Chondrocyte (in vitro differentiated cells): Measurements from ENCODE around the gene GYPE. TPM values are rescaled to one million over a fixed set of nuclear protein-coding genes. Genes with fewer than 3 reads are reported as not detected.
"Not testable (repeated sequence)": the region's sequence is repeated elsewhere in the genome, so short reads cannot be mapped to it uniquely, and the experiment has no call there.

ENCODE experiments used
- DNase-seq: peaks from one replicate; pipeline ENCODE4 v3.0.0; 2021; ENCODE audit warnings: mixed read lengths, low spot score
- H3K27ac Mint-ChIP-seq: one replicate; pipeline ENCODE4 v1.8.0; 2021; ENCODE audit warnings: mild to moderate bottlenecking, moderate library complexity, mixed read lengths; ENCODE audit not compliant: unreplicated experiment
- H3K27me3 Mint-ChIP-seq: 2 replicates; pipeline ENCODE4 v1.8.0; 2021; ENCODE audit warnings: low read depth, mixed read lengths
- H3K36me3 Mint-ChIP-seq: 2 replicates; pipeline ENCODE4 v1.8.0; 2021; ENCODE audit warnings: low read depth, mixed read lengths
- H3K4me1 Mint-ChIP-seq: 2 replicates; pipeline ENCODE4 v1.8.0; 2021; ENCODE audit warnings: low read depth, mild to moderate bottlenecking, mixed read lengths
- H3K4me3 Mint-ChIP-seq: one replicate; pipeline ENCODE4 v1.8.0; 2021; ENCODE audit warnings: mild to moderate bottlenecking, moderate library complexity, mixed read lengths; ENCODE audit not compliant: unreplicated experiment
- H3K9me3 Mint-ChIP-seq: 2 replicates; pipeline ENCODE4 v1.8.0; 2021; ENCODE audit warnings: low read depth, mixed read lengths
- total RNA-seq: library from RNA; stranded (reverse); gene quantifications from 3 replicates; pipeline ENCODE4 v1.2.1, GENCODE V29; 2021
- TF ChIP-seq, protein P1 (sequence below): fragments of 200-600 bp; sonication (generic); IDR thresholded peaks from 2 replicates; pipeline ENCODE4 v1.5.0; 2021; ENCODE audit warnings: antibody characterized with exemption, mild to moderate bottlenecking, moderate library complexity

GYPE gene
- total RNA-seq, 1 donor from 2014 or later: not detected

DNA sequence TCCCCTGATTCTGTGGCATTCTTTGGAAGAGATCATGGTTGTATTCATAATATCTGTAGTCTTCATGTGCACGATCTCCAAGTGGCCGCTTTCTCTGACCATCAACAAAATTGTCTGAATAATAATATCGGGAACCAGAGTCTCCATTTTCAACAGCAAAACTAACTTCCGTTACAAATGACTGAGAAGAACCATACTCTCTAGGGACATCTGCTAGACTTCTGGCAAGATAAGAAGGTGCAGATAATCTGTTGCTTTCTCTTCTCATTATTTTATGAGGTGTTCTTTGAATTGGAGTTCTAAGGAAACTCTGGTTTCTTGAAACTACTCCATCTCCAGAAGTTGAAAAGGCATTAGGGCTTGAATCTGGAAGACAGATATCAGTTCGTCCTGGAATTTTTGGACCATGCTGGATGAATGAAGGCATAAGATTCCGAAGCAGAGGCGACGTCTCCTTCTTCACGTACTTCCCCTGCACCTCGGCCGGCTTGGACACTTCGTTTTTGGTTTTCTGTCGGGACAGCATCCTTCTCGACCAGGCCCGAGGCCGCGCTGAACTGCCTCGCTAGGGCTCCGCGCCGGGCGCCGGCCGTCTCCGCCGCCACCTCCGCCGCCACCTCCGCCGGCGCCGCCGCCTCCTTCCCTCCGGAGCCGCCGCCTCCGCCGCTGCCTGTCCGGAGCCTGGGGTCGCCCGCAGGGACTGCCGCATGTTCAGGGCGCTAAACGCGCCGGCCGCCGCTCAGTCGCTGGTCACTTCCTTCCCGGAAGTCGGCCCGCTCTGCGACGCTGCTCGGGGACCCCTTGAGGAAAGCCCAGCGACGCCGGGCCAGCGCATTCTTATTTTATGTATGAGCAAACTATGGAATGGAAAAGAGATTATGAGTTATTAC, 6.4 kb upstream of the GYPE start:
- not testable (repeated sequence) for H3K36me3 Mint-ChIP-seq, H3K4me3 Mint-ChIP-seq, H3K27me3 Mint-ChIP-seq, H3K9me3 Mint-ChIP-seq, H3K27ac Mint-ChIP-seq, H3K4me1 Mint-ChIP-seq
- peak; percentile 82 for DNase-seq

DNA sequence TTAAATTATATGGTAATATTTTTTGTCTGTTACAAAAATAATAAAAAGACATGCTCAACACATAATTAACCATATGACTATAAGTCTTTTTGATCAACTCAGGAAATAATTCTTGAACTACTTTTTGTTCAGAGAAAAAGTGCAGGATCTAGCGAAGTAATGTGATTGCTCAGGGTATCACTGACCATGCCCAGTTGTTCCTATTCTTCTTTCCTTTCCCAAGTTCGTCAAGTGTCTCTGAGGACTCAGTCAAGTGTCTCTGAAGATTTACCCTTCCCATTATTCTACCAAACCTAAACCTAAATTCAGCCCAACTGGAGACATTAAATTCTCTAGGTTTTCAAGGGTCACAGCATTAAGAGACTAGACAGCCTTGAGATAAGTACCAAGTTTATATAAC, 5.5 kb upstream of the GYPE start:
- H3K27me3 Mint-ChIP-seq: peaks cover 11% of the 10 kb centered on the region
- H3K4me1 Mint-ChIP-seq, H3K9me3 Mint-ChIP-seq, H3K27ac Mint-ChIP-seq, DNase-seq, H3K4me3 Mint-ChIP-seq, H3K36me3 Mint-ChIP-seq: not testable (repeated sequence)

DNA sequence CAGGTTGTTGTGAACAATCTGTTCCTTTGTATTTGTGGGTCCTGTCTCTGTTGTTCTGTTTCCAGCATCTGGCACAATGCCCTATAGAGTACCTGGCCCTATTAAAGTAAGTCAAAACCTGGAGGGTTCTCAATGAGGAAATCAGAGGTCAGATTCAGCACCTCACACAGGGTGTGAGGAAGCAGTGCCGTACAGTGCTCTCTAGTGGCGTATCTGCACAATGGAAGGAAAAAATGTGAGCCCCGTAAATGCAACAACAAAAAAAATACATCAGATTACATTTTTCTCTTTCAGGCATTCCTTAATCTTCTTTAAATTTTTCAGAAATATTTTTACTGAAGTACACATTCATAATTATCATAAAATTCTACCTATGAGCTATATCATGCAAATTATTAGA, 2.5 kb upstream of the GYPE start:
- not testable (repeated sequence) for H3K4me3 Mint-ChIP-seq, H3K36me3 Mint-ChIP-seq, H3K9me3 Mint-ChIP-seq, DNase-seq, H3K27ac Mint-ChIP-seq, H3K4me1 Mint-ChIP-seq
- TF ChIP-seq, protein P1, sequence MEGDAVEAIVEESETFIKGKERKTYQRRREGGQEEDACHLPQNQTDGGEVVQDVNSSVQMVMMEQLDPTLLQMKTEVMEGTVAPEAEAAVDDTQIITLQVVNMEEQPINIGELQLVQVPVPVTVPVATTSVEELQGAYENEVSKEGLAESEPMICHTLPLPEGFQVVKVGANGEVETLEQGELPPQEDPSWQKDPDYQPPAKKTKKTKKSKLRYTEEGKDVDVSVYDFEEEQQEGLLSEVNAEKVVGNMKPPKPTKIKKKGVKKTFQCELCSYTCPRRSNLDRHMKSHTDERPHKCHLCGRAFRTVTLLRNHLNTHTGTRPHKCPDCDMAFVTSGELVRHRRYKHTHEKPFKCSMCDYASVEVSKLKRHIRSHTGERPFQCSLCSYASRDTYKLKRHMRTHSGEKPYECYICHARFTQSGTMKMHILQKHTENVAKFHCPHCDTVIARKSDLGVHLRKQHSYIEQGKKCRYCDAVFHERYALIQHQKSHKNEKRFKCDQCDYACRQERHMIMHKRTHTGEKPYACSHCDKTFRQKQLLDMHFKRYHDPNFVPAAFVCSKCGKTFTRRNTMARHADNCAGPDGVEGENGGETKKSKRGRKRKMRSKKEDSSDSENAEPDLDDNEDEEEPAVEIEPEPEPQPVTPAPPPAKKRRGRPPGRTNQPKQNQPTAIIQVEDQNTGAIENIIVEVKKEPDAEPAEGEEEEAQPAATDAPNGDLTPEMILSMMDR: peak; percentile 69
- H3K27me3 Mint-ChIP-seq: peaks cover 14% of the 10 kb centered on the region

DNA sequence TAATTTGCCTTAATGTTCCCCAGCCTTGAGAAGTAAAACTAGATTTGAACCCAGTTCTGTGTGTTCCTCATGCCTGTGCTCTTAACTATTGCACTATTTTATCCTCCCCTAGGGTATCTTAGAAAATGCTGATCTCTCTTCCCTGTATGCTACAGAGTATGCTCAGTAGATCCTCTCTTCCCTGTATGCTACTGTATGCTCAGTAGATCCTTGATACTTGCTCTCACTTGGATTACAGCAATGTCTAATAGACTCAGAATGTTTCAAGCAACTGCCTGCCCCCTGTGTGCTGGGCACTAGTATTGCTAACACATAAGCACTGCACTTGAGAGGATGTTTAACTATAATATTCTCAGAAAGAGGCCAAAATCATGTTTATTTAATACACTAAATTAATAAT, 928 bp downstream of the GYPE start:
- H3K9me3 Mint-ChIP-seq, H3K27ac Mint-ChIP-seq, H3K36me3 Mint-ChIP-seq, H3K4me1 Mint-ChIP-seq, H3K27me3 Mint-ChIP-seq, DNase-seq, H3K4me3 Mint-ChIP-seq: not testable (repeated sequence)

DNA sequence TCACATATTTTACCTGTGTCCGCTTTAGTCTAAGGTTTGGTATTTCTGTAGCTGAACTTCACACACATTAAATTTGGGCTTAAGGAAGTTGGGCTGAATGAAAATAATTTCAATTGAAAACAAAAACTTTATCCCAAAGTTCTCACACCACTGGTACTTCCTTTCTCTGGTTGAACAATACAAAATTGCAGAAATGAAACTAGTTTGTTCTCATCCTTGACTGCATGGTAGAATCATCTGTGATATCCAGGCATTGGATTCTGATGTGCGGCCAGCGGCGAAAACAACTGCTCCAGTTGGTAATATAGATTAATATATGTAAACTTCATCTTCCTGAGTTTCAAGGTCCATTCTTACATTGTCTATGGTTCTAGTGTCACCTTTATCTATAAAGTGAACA, 15.0 kb downstream of the GYPE start:
- not testable (repeated sequence) for H3K36me3 Mint-ChIP-seq, DNase-seq, H3K4me3 Mint-ChIP-seq, H3K9me3 Mint-ChIP-seq, H3K27me3 Mint-ChIP-seq, H3K4me1 Mint-ChIP-seq, H3K27ac Mint-ChIP-seq

DNA sequence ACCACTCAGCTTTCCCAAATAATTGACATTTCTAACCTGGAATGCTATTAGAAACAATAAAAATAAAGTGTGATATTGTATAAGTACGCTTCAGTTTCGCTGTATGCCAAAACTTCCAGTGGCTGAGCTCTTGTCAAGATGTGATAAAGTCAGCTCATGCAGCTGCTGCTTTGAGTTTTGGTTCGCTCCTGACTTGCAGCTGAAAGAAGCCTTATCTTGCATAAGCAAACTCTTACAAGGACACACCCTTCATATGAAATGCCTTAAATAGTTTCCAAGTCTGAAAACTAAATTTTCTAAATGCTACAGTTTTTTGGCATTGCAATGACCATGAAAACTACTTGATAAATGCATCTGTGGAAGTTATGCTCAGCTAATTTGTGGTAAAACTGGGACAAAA, 17.2 kb downstream of the GYPE start:
- not testable (repeated sequence) for H3K4me1 Mint-ChIP-seq, H3K27ac Mint-ChIP-seq, H3K36me3 Mint-ChIP-seq, H3K4me3 Mint-ChIP-seq, H3K9me3 Mint-ChIP-seq, H3K27me3 Mint-ChIP-seq, DNase-seq

DNA sequence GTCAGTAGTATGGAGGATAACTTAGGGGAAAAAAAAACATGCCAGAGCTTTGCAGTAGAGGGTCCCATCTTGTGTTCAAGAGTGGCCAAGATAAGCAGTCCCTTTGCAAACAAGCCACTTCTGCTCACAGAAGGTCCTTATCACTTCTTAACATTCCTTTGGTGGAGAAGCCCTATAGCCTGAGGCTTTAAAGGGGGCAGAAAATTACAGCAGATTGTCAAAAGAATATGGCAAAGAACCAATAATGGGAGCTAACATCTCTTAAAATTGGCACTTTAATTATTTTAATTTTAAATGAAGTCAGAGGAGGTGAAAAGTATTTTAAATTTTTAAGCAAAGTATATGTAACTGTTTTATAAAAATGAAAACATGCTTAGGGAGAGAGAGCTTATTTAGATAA, 20.4 kb downstream of the GYPE start:
- DNase-seq, H3K36me3 Mint-ChIP-seq, H3K4me3 Mint-ChIP-seq, H3K4me1 Mint-ChIP-seq, H3K27ac Mint-ChIP-seq, H3K9me3 Mint-ChIP-seq: not testable (repeated sequence)
- H3K27me3 Mint-ChIP-seq: peaks cover 14% of the 10 kb centered on the region

DNA sequence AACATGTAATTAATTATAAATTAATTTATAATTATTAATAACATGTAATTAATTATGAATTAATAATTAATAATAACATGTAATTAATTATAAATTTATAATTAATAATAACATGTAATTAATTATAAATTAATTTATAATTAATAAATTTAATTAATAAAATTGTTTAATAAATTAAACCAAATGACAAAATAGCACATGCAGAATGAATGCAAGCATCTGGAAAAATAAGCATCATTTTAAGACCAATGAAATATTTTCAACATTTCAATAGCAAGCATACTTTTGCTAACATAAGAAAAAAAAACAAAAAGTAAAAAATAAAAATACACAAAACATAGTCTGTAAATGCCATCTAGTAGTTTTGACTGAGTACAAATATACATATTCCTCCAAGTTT, 21.8 kb downstream of the GYPE start:
- TF ChIP-seq, protein P1: no peak
- no peaks in the 10 kb centered on the region for H3K9me3 Mint-ChIP-seq
- H3K4me1 Mint-ChIP-seq: no peaks in the 10 kb centered on the region
- no peak overlapping the region for H3K4me3 Mint-ChIP-seq
- DNase-seq: no peak
- H3K27ac Mint-ChIP-seq: no peak overlapping the region
- H3K27me3 Mint-ChIP-seq: peaks cover 22% of the 10 kb centered on the region
- H3K36me3 Mint-ChIP-seq: no peaks in the 10 kb centered on the region
